ENCODE results near the gene POLR2C.
"Not testable (repeated sequence)": the region's sequence is repeated elsewhere in the genome, so short reads cannot be mapped to it uniquely, and the experiment has no call there.

DNA sequence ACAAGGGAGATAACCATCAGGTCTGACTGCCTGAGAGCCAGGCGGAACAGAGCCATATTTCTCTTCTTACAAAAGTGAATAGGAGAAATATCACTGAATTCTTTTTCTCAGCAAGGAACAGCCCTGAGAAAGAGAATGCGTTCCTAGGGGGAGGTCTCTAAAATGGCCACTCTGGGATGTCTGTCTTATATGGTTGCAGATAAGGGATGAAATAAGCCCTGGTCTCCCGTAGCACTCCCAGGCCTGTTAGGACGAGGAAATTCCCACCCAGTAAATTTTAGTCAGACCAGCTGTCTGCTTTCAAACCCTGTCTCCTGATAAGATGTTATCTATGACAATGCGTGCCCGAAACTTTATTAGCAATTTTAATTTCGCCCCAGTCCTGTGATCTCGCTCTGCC, 22.5 kb upstream of the POLR2C start:
- TF ChIP-seq, protein P1, sequence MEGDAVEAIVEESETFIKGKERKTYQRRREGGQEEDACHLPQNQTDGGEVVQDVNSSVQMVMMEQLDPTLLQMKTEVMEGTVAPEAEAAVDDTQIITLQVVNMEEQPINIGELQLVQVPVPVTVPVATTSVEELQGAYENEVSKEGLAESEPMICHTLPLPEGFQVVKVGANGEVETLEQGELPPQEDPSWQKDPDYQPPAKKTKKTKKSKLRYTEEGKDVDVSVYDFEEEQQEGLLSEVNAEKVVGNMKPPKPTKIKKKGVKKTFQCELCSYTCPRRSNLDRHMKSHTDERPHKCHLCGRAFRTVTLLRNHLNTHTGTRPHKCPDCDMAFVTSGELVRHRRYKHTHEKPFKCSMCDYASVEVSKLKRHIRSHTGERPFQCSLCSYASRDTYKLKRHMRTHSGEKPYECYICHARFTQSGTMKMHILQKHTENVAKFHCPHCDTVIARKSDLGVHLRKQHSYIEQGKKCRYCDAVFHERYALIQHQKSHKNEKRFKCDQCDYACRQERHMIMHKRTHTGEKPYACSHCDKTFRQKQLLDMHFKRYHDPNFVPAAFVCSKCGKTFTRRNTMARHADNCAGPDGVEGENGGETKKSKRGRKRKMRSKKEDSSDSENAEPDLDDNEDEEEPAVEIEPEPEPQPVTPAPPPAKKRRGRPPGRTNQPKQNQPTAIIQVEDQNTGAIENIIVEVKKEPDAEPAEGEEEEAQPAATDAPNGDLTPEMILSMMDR (conservative IDR thresholded peaks at IDR 0.05) = not testable (repeated sequence)
- TF ChIP-seq EZH2 (IDR thresholded peaks at IDR 0.05; ENCODE audit: low read depth) = not testable (repeated sequence)
